ENCODE results near the gene CSNK2A1. TPM values are rescaled to one million over a fixed set of nuclear protein-coding genes. Genes with fewer than 3 reads are reported as not detected.
"Not testable (repeated sequence)": the region's sequence is repeated elsewhere in the genome, so short reads cannot be mapped to it uniquely, and the experiment has no call there.

CSNK2A1 gene
- total RNA-seq, 1 donor from 2014 or later: 160 TPM

DNA sequence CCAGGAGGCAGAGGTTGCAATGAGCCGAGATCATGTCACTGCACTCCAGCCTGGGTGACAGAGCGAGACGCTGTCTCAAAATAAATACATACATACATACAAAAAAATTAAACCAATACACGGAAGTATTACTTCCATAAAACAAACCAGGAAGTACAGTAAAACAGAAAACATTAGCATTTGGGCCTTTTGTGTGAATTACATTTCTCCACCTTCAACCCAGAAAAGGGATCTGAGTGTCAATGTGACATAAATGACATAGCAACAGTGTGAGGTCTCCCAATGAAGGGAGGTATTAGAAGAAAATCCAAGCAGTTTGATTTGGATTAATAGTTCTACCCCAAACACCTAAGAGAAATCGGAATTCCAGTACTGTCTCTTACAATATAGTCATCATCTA lies 10.1 kb downstream of the CSNK2A1 start:
- DNase-seq (ENCODE audit: low spot score): no peak

- no peak for DNase-seq (ENCODE audit: low spot score)
Observed at GRCh38 chr20:532530-532929, 11.1 kb downstream of the CSNK2A1 start.

- DNase-seq (ENCODE audit: low spot score): no peak
Observed at GRCh38 chr20:531608-532007, 12.0 kb downstream of the CSNK2A1 start.

DNA sequence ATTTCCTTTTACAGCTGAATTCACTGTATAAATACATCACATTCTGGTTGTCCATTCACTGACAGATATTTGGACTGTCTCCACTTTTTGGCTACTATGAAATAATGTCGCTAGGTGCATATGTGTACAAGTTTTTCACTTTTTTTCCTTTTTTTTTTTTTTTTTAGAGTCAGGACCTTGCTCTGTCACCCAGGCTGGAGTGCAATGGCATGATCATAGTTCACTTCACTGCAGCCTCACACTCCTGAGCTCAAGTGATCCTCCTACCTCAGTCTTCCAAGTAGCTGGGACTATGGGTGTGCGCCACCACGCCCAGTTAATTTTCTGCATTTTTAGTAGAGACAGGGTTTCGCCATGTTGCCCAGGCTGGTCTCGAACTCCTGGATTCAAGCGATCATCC lies 13.3 kb downstream of the CSNK2A1 start:
- no peak for DNase-seq (ENCODE audit: low spot score)

- no peak for DNase-seq (ENCODE audit: low spot score)
Observed at GRCh38 chr20:528923-529604, 14.5 kb downstream of the CSNK2A1 start.

- no peak for DNase-seq (ENCODE audit: low spot score)
Observed at GRCh38 chr20:527571-527886, 16.1 kb downstream of the CSNK2A1 start.

DNA sequence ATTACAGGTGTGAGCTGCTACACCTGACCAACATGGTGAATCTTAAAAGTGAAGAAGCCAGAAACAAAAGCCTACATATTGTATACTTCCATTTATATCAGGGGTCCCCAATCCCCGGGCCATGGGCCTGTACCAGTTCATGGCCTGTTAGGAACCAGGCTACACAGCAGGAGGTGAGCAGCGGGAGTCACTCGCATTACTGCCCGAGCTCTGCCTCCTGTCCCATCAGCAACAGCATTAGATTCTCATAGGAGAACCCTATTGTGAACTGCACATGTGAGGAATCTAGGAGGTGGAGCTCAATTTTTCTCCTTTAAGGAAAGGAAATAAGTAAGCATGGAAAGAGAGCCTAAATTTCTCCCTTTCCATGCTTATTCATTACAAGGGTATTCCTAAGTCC lies 21.7 kb downstream of the CSNK2A1 start:
- no peak for DNase-seq (ENCODE audit: low spot score)

DNA sequence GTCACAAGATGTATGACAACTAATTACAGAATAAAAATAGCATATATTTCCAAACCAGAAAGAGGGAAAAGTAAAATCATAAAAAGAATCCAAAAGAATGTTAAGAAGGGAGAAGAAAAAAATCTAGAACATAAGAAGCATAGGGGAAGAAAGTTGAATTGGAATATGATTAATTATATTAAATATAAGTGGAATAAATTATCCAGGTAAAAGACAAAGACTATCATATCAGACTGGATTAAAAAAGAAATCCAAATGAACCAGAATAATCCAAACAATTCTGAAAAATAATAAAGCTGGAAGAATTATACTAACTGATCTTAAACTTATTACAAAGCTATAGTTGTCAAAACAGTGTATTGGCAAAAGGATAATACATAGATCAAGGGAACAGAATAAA lies 23.6 kb downstream of the CSNK2A1 start:
- DNase-seq (ENCODE audit: low spot score): no peak

DNA sequence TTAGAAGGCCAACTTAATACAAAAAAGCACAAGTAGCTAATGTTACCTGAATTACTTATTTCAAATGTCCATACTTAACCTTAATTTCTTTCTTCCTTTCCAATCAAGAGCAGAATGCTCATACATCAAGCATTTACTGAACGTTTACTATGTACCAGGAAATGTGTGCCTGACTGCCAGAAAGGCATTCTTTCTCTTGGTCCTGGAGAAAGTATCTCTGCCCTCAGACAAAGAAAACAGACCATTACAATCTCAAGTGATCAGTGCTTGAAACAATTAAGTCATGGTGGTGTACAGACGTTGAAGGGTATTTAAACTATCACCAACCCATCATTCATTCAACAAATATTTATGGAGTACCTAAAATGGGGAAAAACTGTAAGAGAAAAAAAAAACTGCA lies 26.4 kb downstream of the CSNK2A1 start:
- no peak for DNase-seq (ENCODE audit: low spot score)

DNA sequence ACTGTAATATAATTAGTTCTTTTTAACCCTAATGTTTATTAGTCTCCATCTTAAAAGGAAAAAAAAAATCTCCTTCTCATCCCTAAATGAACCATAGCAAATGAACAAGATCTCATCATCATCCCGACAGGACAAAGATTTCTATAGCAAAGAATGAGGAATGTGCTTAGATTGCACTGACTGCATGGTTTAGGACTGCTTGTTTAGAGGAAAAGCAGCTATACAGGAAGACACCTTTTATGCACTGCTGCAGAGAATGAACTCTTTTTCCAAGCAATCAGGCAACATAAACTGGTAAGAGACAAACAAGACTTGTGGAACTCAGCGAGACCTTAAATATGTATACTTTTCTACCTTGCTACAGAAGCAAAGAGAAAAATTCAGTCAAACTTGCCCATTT lies 26.8 kb downstream of the CSNK2A1 start:
- no peak for DNase-seq (ENCODE audit: low spot score)

DNA sequence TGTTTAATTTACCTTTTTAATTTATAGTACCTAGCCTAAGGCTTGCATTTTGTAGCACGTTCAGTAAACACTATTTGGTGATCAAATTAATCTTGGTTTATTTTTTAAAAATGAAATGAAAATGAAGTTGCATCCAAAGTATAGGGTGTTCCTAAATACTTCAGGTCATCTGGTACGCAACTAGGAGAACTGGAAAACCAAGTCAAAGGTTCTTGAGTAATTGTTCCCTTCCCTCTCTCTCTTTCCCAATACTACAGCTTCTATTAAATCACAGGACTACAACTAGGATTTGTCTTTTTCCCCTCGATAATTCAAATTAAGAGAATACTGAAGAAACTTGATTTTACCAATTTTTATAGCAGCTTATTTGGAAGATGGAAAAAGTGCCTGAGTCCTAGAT lies 27.9 kb downstream of the CSNK2A1 start:
- no peak for DNase-seq (ENCODE audit: low spot score)

DNA sequence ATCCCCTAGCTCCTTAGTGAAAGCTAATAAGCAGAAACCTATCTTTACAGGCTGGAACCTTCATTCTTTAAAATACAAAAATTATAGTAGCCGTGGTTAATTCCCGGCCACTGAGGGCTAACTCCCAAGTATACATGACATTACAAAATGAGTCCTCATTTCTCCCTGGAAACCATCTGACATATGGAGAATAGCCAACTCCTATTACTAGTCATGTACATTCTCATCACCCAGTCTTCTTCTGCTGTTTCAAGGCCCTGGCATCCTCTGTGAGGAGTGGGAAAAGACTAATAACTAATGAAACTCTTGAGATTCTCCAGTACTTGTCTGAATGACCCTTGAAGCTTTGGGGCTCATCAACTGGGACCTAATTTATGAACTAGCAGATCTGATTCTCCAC lies 30.2 kb downstream of the CSNK2A1 start:
- DNase-seq (ENCODE audit: low spot score): no peak

- DNase-seq (ENCODE audit: low spot score): not testable (repeated sequence)
Observed at GRCh38 chr20:510328-511057, 33.1 kb downstream of the CSNK2A1 start.

GRCh38 chr20:508364-508787 lies 35.2 kb downstream of the CSNK2A1 start:
- DNase-seq (ENCODE audit: low spot score): not testable (repeated sequence)

DNA sequence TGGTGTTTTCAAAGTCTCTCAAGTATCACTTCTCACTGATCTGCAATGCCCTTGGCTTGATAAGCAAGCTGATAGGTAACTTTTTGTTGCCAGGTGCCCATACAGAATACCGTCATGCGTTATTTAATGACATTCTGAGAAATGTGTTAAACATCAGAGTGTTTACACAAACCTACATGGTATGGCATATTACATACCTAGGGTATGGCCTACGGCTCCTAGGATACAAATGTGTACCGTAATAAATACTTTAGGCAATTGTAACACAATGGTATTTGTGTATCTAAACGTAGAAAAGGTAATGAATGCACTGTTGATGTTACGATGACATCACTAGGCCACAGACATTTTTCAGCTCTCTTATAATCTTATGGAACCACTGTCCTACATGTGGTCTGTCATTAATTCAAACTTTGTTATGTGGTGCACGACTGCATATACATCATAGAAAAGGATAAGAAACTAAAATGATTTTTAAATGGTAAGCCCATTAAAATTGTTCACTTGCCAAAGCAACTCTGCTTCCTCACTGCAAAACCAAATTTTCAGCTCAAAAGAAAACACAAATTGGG lies 35.7 kb downstream of the CSNK2A1 start:
- DNase-seq (ENCODE audit: low spot score): no peak

DNA sequence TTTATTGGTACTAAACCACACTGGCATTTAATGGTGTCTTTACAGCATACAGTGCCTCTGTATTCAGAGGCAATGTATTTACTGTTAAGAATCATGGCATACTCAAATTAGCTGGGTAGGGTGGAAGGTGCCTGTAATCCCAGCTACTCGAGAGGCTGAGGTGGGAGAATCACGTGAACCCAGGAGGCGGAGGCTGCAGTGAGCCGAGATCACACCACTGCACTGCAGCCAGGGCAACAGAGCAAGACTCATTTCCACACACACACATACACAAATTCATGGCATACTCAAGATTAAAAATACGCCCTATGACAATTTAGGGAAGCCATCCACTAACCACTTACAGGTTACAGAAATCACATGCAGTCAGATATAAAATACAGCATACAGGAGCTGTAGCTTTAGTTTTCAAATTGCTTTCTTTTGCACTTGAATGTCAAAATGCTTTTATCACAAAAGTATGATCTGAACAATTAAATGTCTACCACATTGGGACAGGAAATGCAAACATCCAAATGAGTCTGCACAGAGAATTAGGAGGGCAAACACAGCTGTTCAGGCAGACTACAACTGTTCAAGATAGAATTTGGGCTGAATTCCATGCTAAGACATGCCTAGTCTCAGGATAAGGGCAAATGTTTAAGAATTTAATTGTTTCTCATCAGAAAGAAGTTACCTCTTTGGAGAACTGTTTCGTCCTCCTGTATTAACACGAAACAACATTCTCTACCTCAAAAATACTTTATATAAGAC lies 36.4 kb downstream of the CSNK2A1 start:
- DNase-seq (ENCODE audit: low spot score): no peak

DNA sequence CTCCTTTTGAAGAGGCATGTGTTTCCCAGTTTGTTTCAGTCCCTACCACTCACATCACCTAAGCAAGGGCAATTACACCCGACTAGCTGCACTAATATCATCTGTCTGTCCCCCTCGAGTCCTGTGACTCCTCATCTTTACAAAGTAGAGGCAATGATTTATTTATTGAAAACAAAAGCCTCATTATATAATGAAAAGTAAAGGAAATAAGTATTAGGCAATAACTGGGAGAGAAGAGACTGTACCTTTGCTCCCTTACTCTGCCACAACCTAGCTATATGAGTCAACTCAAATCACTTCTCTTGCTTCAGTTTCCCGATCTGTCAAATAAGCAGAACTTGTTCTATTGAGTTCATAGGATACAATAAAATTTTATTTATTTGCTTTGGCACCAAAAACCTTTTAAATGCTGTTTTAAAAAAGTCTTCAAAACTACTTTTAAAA lies 38.9 kb downstream of the CSNK2A1 start:
- DNase-seq (ENCODE audit: low spot score): no peak

DNA sequence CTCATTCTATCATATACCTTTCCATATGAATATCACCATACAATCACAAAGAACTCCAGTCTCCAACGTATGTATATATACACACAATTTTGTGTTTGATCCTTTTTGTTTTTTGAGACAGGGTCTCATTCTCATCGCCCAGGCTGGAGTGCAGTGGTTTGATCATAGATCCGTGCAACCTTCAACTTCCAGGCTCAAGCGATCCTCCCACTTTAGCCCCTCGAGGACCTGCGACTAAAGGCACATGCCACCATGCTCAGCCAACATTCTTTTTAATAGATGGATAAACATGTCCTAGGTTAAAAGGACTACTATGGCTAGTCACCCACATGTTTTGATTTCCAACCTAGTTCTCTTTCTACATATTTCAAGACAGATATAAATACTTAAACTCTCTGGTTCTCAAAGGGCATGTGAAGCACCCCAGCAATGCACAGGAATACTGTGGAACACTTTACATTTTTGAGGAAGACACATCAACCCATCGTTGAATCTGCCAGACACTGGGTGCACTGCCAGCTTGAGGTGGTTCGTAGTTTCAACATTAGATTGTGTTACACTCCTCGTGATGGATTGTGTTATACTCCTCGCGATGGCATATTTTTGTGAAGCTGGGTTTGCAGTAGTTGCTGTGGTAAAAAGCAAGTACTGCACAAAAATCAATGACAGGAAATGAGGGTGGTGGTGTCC lies 40.4 kb downstream of the CSNK2A1 start:
- DNase-seq (ENCODE audit: low spot score): no peak

DNA sequence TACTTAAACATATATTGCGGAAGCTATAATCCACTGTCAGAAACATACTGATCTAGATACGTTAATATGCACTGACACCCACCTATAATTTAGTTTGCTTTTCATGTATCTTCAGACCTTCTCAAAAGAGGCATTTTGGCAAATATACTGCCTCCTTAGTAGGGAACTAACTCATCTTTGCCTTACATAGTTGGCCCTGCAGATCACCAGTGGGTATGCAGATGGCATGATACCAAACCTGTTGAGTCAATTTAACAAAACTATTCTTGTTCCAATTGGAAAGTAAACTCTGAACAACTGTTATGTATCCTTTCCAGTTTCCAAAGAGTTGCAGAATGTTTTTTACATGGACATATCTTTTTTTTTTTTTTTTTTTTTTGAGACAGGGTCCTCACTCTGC lies 45.6 kb downstream of the CSNK2A1 start:
- DNase-seq (ENCODE audit: low spot score): no peak

- DNase-seq (ENCODE audit: low spot score): no peak
Observed at GRCh38 chr20:496126-496696, 47.4 kb downstream of the CSNK2A1 start.

- DNase-seq (ENCODE audit: low spot score): no peak
Observed at GRCh38 chr20:492159-492558, 51.4 kb downstream of the CSNK2A1 start.

- no peak for DNase-seq (ENCODE audit: low spot score)
Observed at GRCh38 chr20:487655-488054, 55.9 kb downstream of the CSNK2A1 start.

Data from ureter (tissue), 1 donor.